Mesothelial cell of epicardium (in vitro differentiated cells): Measurements from ENCODE around the gene EIF2S2. TPM values are rescaled to one million over a fixed set of nuclear protein-coding genes. Genes with fewer than 3 reads are reported as not detected.

Source experiments
- DNase-seq, 2 experiments: peaks; one replicate each; pipeline ENCODE4 v3.0.0; 2021; ENCODE audit warnings: low spot score in 2 of 2; ENCODE audit not compliant: unreplicated experiment in 2 of 2
- H3K27ac Mint-ChIP-seq: 2 replicates; pipeline ENCODE4 v1.8.0; 2021; ENCODE audit warnings: mixed read lengths
- H3K27me3 Mint-ChIP-seq: 2 replicates; pipeline ENCODE4 v1.8.0; 2021; ENCODE audit warnings: low read depth, mixed read lengths
- H3K36me3 Mint-ChIP-seq: 2 replicates; pipeline ENCODE4 v1.8.0; 2021; ENCODE audit warnings: mixed read lengths
- H3K4me1 Mint-ChIP-seq: 2 replicates; pipeline ENCODE4 v1.8.0; 2021; ENCODE audit warnings: mixed read lengths
- H3K4me3 Mint-ChIP-seq: 2 replicates; pipeline ENCODE4 v1.8.0; 2021; ENCODE audit warnings: mild to moderate bottlenecking, moderate library complexity, mixed read lengths
- H3K9me3 Mint-ChIP-seq: 2 replicates; pipeline ENCODE4 v1.8.0; 2021; ENCODE audit warnings: mixed read lengths
- CTCF ChIP-seq: fragments of 200-600 bp; sonication (generic); IDR thresholded peaks from one replicate; pipeline ENCODE4 v1.5.0; 2021; ENCODE audit warnings: antibody characterized with exemption; ENCODE audit not compliant: unreplicated experiment
- total RNA-seq: library from RNA; stranded (reverse); gene quantifications from 3 replicates; pipeline ENCODE4 v1.2.1, GENCODE V29; 2021

Gene EIF2S2
- total RNA-seq, 1 donor from 2014 or later: 45.5 TPM

DNA sequence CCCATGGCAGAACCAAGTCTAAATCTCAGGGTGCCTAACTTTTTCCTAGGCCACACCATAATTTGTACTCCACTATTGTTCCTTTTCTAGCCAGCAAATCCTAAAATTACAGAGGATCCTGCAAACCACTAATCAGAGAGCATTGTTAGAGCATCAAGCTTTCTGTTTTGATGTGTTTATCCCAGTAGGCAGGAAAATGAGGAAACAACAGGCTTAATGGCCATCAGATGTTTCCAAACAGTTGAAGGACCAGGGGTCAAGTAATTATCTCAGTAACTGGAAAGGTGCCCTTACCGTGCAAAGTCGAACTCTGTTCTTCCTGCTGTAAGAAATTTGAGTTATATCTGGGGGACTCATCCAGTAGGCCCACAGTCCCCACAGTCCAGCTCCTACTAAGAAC is 59.6 kb downstream of the EIF2S2 start:
- Mint-ChIP-seq H3K4me1 (peaks cover 4% of the 10 kb centered on the region), H3K27ac (no peak overlapping the region), H3K27me3 (no peaks in the 10 kb centered on the region), H3K9me3 (no peaks in the 10 kb centered on the region), H3K4me3 (no peak overlapping the region), H3K36me3 (peaks cover 3% of the 10 kb centered on the region)
- TF ChIP-seq CTCF: no peak
- no peak for DNase-seq

DNA sequence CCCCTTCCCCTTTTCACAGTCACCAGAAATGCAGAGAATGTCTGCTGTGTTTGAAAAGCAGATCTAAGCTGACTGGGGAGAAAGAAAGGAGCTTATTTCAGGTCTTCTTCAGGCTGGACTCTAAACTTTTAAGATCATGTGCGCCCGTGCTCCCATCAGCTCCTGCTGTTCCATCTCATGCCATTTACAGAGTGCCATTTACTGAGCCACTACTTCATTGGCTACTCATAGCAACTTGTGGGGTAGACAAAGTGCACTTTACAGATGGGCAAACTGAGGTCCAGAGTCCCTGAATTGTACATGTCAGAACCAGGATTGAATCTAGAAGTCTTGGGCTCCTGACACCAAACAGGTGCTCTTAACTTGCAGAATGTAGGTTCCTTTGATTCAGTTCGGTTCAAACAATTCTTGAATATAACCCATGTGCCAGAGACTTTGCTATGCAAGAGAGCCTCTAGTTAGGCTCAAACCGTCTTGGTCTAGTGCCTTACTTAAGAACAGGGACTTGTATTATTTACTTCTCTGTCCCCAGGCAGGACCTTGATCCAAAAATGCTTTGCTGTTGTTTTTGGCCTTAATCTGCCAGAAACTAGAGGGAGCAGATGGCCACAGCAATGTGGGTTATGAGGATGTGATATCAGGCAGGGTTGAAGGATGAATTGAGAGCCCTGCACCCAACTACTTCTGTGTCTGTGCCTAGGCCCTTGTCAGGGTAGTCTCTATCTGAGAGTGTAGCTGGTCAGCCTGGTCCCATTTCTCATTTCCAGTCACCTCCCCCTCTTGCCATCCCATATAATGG is 61.9 kb downstream of the EIF2S2 start:
- no peak for TF ChIP-seq CTCF
- peaks cover 3% of the 10 kb centered on the region for H3K36me3 Mint-ChIP-seq
- no peaks in the 10 kb centered on the region for H3K27me3 Mint-ChIP-seq
- H3K4me1 Mint-ChIP-seq: peaks cover 8% of the 10 kb centered on the region
- no peak for DNase-seq
- no peaks in the 10 kb centered on the region for H3K9me3 Mint-ChIP-seq
- H3K27ac Mint-ChIP-seq: no peak overlapping the region
- no peak overlapping the region for H3K4me3 Mint-ChIP-seq

DNA sequence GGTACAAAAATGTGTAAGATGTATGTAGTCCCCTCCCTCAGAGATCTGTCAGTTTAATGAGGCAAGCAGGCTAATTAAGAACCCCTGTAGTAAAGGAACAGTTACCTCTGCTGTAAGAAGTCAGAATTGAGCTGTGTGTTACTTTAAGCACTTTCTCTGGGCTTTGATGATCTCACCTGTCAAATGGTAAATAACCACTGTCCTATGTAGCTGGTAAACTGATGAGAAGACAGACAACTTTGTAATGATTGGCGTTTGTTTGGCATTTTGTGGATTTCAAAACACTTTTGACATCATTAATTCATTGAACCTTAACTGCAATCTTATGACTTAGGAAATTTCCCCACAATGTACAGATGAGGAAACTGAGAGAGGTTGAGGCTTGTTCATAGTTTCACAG is 62.7 kb downstream of the EIF2S2 start:
- Mint-ChIP-seq H3K27me3 (no peaks in the 10 kb centered on the region), H3K36me3 (peaks cover 3% of the 10 kb centered on the region), H3K4me3 (no peak overlapping the region), H3K27ac (no peak overlapping the region), H3K4me1 (peaks cover 8% of the 10 kb centered on the region), H3K9me3 (no peaks in the 10 kb centered on the region)
- TF ChIP-seq CTCF: no peak
- DNase-seq: no peak

- Mint-ChIP-seq H3K27ac (no peak overlapping the region), H3K36me3 (peaks cover 3% of the 10 kb centered on the region), H3K27me3 (no peaks in the 10 kb centered on the region), H3K4me1 (peaks cover 8% of the 10 kb centered on the region), H3K4me3 (no peak overlapping the region), H3K9me3 (no peaks in the 10 kb centered on the region)
- no peak for TF ChIP-seq CTCF
- no peak for DNase-seq
Observed at GRCh38 chr20:34047917-34048316, 64.1 kb downstream of the EIF2S2 start.

- no peak for TF ChIP-seq CTCF
- no peak for DNase-seq
- Mint-ChIP-seq H3K27ac (no peak overlapping the region), H3K9me3 (no peaks in the 10 kb centered on the region), H3K4me3 (no peak overlapping the region), H3K27me3 (no peaks in the 10 kb centered on the region), H3K36me3 (no peaks in the 10 kb centered on the region), H3K4me1 (peaks cover 8% of the 10 kb centered on the region)
Observed at GRCh38 chr20:34047010-34047687, 64.9 kb downstream of the EIF2S2 start.
